MV-4-11 (cell line): ENCODE data around the gene MTURN.

Source experiments
- DNase-seq: peaks from one replicate; lab custom pipeline; 2025; lab: John Stamatoyannopoulos, UW

Gene MTURN

GRCh38 chr7:30136117-30136731 is 1.4 kb downstream of the MTURN start:
- no peak for DNase-seq

DNA sequence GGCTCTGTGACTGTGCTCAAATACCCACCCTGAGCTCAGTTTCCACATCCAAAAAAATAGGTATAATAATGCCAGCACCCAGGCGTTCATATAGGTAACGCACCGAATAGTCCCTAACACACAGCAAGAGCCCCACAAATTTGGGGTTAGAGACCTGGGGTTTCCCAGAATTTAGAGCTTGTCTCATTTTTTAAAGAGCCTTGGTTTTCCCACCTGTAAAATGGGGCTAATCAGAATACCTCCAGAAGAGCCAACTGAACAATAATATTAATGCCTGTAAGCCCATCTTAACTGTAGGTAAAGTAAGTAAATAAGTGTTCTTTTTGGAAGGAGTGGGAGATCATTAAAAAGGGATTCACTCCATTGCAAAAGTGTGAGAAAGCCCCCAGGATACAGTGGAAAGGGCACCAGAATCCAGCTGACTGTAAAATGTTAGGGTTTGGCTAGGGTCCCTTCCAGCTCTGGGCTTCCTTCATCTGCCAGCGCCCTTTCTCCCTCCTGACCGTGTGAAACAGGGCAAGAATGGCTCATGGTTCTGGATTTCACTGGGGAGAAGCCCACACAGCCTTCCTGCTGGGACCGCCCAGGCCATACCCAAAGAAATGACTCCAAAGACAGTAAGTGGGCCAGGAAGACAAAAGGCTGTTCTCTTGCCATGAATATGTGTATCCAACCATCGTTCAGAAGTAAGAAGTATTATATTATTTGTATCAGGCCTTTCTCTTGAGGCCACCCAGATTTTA is 2.1 kb downstream of the MTURN start:
- no peak for DNase-seq

GRCh38 chr7:30139836-30140384 is 5.1 kb downstream of the MTURN start:
- no peak for DNase-seq

DNA sequence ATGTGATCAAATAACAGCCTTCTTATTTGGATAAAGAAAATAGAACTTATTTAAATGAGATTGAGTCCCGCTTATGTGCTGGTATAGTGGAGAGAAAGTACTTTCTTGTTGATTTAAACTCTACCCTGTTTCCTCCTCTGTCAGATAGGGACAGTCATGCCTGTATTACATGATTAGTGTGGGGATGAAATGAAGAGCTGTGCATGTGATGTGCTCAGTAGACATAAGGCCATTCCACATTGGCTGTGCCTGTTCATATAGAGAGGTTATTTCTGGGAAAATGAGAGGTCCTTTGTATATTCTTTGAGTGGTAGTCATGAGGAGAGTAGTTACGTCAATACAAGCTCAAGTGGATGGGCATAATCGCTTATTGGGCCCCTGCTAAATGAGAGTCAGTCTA is 5.7 kb downstream of the MTURN start:
- no peak for DNase-seq

DNA sequence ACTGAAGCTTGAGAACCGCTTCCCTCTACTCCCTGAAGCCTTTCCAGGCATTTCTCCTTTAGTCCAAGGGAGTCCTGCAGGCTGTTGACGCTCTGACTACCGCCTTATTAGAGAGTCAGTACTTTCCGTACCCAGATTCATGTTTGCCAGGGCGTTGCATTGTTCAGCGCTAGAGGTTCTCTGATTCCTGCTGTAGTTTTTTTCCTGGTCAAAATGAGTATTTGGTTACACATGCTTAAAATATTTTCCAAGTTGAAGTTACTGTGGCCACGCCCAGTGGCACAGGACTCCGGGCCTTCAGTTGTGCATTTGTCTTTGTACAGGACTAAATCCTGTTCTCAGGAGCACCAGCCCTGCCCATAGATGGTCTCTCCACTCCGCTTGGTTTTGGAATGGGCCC is 7.9 kb downstream of the MTURN start:
- no peak for DNase-seq

DNA sequence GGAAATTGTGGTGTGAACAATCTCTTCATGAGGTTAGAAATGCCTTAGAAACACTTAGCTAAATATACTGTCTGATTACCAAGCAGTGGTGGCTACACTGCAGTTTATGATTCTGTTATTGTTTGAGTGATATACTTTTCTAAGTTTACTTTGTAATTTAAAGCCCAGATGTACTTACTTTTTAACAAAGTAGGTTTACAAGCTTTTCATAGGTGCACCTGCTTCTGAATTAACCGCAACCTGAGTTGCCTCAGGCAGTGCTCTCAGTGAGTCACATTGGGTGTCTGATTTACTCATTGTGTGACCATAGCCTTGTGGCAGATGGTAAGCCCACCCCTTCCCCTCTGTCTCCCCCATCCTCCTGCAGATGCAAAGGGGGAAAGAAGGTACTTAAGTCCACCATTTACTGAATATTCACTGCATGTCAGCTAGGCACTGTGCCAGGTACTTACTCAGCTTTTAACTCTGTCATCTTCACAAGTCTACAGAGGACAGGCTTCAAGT is 9.0 kb downstream of the MTURN start:
- no peak for DNase-seq

GRCh38 chr7:30144657-30145306 is 10.0 kb downstream of the MTURN start:
- DNase-seq: no peak

- DNase-seq: no peak
Measured at GRCh38 chr7:30145426-30145970, 10.7 kb downstream of the MTURN start.

DNA sequence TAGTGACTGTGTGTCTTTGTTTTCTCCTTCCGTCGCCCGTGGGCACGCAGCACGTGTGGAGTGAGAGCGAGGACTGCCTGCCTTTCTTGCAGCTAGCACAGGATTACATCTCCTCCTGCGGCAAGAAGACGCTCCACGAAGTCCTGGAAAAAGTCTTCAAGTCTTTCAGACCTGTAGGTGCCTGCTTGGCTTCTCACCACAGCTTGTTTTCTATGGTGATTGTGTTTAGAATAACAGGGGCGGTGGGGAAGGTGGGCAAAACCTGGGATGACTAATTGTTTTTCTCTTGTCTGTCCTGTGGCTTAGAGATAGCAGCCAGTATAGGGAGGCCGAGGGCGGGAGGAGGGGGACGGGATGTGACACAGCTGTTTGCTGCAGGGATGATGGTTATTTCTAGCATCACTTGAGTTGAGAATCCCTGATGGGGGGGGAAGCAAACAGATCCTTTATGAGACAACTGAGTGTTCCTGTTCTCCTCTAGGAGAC is 11.4 kb downstream of the MTURN start:
- no peak for DNase-seq

DNA sequence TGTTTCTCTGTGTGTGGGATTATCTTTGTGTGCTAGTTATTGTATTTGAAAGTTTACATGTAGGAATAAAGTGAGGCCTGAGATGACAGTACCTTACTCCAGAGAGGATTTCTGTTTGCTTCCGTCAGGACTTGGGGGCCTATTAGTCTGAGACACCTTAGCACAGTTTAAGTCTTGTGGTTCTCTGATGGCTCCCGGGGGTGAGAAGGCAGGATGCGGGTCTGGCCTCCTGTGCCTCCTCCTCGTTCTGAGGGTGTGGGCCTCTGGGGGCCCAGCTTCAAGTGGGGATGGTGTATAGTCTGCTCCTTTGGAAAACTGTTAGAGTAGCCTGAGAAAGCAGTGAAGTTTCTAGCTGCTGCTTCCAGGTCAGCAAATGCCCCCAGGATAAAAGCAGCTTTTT is 12.4 kb downstream of the MTURN start:
- no peak for DNase-seq

DNA sequence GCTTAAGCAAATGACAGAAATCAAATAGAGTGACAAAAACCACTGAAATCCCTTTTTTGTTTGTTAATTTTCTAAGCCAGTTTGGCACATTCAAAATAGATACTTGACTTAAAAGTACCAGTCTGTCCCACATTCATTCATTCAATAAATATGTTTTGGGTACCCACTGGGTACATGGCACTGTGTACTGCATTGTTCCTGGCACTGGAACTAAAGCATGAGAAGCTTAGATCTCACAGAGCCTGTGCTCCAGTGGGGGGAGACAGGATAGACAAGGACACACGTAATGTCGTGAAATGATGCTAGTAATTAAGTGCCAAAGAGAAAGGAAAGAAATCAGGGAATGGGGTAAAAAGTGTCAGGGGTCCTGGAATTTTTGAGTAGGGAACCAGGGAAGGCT is 13.0 kb downstream of the MTURN start:
- DNase-seq: no peak

DNA sequence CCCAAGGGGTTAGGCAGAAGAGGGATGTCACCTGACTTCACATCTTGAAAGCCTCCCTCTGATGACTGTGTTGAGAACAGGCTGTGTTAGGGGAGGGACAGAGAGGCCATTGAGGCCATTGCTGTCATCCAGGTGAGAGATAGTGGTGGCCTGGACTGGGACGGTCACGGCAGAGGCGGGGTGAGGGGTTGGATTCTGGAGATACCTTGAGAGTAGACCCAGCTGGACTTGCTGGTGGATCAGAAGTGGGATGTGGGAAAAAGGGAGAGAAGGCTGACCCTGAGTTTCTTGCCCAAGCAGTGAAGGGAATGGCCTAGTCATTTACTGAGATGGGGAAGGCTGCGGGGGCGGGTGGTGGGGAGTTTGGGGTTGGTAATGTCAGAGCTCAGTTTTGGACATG is 13.6 kb downstream of the MTURN start:
- DNase-seq: no peak

GRCh38 chr7:30148951-30149459 is 14.2 kb downstream of the MTURN start:
- peak; percentile 43 for DNase-seq

GRCh38 chr7:30149640-30150272 is 15.0 kb downstream of the MTURN start:
- DNase-seq: no peak

DNA sequence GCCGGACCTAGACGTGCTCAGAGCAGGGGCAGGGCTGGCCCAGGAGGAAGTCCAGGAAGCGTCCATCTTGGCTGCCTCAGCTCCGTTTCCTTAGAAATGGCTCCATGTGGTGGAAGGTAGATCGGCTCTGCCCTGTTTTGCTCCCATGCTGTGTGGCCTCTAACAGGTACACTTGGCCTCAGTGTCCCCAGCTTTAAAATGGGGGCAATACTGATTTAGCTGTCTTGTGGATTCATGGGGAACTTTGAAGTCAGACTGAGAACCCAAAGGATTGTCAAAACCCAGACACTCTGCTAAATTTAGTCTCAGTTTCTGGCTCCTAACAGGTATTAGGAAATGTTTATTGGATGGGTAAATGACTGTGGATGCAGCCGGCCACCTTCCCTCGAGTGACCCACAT is 15.9 kb downstream of the MTURN start:
- DNase-seq: no peak

GRCh38 chr7:30154111-30154587 is 19.4 kb downstream of the MTURN start:
- DNase-seq: peak; percentile 19

DNA sequence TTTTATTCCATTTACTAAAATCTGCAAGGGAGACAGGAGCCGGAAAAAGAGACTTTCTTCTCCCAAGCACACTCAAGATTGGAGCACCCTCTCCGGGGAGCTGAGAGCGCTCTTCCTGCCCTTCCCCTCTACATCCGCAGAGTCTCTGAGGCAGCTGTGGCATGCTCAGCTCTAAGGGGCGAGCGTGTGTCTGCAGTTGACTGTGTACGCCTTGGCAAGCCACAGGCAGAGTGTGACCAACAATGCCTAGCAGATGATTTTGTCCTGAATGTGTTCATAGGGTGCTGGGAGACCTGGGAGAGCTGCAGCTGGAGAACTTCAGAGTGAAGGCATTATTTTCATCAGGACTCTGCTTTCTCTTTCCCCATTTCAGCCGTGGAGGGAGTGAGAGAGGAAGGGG is 20.7 kb downstream of the MTURN start:
- no peak for DNase-seq

- DNase-seq: no peak
Measured at GRCh38 chr7:30157204-30157603, 22.4 kb downstream of the MTURN start.

DNA sequence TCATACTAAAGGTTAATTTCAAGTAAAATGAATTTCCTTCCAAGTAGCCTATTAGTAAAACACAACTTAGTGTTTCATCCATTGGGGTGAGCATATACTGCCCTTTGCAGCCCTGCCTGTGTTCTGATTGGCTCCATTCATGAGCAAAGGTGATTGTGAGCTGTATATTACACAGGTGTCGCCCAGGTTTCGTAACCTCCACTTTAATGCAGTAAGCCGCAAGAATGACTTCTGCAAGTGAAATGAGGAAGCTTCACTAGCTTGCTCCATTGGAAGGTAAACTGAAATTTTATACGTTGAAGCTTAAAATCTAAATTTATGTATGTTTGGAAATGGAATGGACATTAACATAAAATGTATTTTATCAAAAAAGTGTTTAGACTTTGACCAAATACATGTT is 24.4 kb downstream of the MTURN start:
- DNase-seq: peak; percentile 70

DNA sequence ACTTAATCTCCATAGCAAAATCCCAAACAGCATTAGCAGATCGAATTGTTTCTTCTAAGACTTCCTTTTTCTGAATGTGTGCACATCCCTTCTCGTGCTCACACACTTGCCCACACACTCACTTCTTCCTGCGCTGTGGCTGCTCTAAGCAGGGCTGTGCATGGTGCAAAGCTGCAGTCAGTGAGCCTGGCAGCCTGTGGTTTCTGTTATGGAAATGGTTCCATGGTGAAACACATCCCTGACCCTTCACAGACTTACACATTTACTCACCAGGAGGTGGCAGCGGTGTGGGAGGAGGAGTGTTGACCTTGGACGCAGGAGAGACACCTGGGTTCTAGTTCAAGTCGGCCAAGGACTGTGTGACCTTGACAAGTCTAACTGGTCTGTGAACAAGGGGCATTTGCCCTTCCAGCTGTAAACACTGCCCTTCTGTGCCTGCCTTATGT is 24.9 kb downstream of the MTURN start:
- peak; percentile 99 for DNase-seq

GRCh38 chr7:30160329-30160728 is 25.5 kb downstream of the MTURN start:
- no peak for DNase-seq

GRCh38 chr7:30162133-30162532 is 27.3 kb downstream of the MTURN start:
- DNase-seq: no peak
